Neural progenitor cell (in vitro differentiated cells): ENCODE results near the gene WDR33.

Experiments
- EZH2 ChIP-seq: fragments of 200-600 bp; sonication (generic); IDR thresholded peaks from 2 replicates; pipeline ENCODE4 v1.6.1; 2017; ENCODE audit warnings: antibody characterized with exemption, mild to moderate bottlenecking, moderate library complexity
- TF ChIP-seq, protein P1 (sequence below): fragments of 200-600 bp; sonication (generic); IDR thresholded peaks from 2 replicates; pipeline ENCODE4 v1.5.1; 2017; ENCODE audit warnings: antibody characterized with exemption, mild to moderate bottlenecking

GRCh38 chr2:127829845-127830246, 18.9 kb upstream of the WDR33 start:
- TF ChIP-seq, protein P1, sequence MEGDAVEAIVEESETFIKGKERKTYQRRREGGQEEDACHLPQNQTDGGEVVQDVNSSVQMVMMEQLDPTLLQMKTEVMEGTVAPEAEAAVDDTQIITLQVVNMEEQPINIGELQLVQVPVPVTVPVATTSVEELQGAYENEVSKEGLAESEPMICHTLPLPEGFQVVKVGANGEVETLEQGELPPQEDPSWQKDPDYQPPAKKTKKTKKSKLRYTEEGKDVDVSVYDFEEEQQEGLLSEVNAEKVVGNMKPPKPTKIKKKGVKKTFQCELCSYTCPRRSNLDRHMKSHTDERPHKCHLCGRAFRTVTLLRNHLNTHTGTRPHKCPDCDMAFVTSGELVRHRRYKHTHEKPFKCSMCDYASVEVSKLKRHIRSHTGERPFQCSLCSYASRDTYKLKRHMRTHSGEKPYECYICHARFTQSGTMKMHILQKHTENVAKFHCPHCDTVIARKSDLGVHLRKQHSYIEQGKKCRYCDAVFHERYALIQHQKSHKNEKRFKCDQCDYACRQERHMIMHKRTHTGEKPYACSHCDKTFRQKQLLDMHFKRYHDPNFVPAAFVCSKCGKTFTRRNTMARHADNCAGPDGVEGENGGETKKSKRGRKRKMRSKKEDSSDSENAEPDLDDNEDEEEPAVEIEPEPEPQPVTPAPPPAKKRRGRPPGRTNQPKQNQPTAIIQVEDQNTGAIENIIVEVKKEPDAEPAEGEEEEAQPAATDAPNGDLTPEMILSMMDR: no peak
- TF ChIP-seq EZH2: no peak
